Transverse colon (tissue), 3 donors: ENCODE results near the gene ZFHX2.

Experiments used
- EP300 ChIP-seq: sonication (generic); formaldehyde crosslinking; IDR thresholded peaks from one replicate; pipeline ENCODE4 v1.6.1; 2017; ENCODE audit warnings: antibody characterized with exemption, low read depth
- POLR2A ChIP-seq: fragments of 450-650 bp; IDR thresholded peaks from one replicate; pipeline ENCODE4 v1.6.1; 2016; ENCODE audit warnings: antibody characterized with exemption, mild to moderate bottlenecking, moderate library complexity
- TF ChIP-seq, protein P1 (sequence below), 5 experiments: fragments of 200-600 bp in 3 of 5; fragments of 450-650 bp in 2 of 5; sonication (generic) in 3 of 5; IDR thresholded peaks; 1 replicate in 2 of 5; 2 replicates in 3 of 5; pipeline ENCODE4 v1.5.1; 2016 to 2017; ENCODE audit warnings: antibody characterized with exemption in 5 of 5, inconsistent platforms in 3 of 5, mild to moderate bottlenecking in 2 of 5, moderate library complexity in 1 of 5

DNA sequence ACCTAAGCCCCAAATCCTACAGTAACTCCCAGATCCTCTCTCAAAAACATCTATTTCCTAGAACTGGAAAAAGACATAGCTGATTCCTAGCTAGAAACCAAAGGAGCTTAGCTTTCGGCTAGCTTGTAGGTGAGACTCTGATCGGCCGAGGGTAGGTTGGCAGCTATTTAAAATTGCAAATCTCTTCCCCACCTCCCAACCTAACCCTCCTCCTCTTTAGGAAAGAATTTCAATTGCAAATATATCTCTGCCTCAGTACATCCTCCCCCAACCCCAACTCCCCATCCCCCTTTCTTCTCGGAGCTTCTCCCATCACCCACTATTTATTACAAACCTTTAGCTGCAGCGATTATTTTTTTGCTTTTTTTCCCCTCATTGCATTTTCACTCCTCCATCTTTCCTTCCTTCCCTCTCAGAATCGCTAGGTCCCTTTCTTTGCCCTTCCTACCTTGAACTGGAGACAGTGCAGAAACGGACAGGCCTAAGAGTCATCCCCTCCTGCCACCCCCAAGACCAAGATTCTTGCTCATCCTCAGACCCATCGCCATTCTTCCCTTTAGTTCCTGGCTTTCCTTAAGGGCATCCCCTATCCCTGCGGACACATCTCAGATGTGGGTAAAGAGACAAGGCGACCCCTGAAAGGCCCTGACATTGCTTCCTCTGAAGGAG, 13.4 kb downstream of the ZFHX2 start:
- TF ChIP-seq, protein P1, sequence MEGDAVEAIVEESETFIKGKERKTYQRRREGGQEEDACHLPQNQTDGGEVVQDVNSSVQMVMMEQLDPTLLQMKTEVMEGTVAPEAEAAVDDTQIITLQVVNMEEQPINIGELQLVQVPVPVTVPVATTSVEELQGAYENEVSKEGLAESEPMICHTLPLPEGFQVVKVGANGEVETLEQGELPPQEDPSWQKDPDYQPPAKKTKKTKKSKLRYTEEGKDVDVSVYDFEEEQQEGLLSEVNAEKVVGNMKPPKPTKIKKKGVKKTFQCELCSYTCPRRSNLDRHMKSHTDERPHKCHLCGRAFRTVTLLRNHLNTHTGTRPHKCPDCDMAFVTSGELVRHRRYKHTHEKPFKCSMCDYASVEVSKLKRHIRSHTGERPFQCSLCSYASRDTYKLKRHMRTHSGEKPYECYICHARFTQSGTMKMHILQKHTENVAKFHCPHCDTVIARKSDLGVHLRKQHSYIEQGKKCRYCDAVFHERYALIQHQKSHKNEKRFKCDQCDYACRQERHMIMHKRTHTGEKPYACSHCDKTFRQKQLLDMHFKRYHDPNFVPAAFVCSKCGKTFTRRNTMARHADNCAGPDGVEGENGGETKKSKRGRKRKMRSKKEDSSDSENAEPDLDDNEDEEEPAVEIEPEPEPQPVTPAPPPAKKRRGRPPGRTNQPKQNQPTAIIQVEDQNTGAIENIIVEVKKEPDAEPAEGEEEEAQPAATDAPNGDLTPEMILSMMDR (IDR thresholded peaks at IDR 0.05): no peak
- TF ChIP-seq POLR2A: no peak
- no peak for TF ChIP-seq EP300
